Activated naive CD4-positive, alpha-beta T cell treated with anti-CD3 and anti-CD28 coated beads, Interleukin-2, amount 50 U/mL, for 16 hours (primary cell): Measurements from ENCODE around the gene GAS7.

Experiments
- DNase-seq: peaks from one replicate; pipeline ENCODE4 v3.0.0-alpha.2; 2020

The GAS7 gene

GRCh38 chr17:9973669-9974447 is 224.5 kb downstream of the GAS7 start:
- DNase-seq, result no peak

GRCh38 chr17:9971991-9972390 is 226.4 kb downstream of the GAS7 start:
- DNase-seq, result no peak

DNA sequence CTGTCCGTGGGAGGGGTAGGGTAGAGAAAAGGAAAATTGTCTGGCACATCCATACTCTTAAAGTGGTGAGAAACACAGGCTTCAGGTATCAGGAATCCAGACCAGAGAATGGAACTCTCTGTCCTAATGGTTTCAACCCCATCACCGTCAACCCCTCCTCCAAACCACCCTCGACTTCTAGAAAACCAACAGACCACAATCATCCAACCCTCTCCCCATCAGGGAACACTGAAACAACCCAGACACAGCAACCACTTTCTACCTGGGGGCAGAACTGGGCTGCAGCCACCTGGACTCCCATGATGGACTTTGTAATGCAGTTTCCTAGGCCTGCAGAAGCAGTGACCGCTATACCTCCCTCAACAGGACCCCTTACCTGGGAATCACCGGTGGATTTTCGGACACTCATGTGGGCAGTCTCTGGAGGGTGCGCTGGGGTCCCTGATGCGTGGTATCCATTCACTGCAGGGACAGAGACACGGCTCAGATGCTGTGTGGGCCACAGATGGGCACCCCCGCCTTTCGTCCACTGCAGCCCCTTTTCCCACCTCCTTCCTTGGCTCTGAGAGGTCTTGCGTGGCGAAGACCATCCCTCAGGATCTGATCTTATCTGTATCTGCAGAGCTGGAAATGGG is 229.0 kb downstream of the GAS7 start:
- no peak for DNase-seq

GRCh38 chr17:9968881-9969280 is 229.5 kb downstream of the GAS7 start:
- no peak for DNase-seq

DNA sequence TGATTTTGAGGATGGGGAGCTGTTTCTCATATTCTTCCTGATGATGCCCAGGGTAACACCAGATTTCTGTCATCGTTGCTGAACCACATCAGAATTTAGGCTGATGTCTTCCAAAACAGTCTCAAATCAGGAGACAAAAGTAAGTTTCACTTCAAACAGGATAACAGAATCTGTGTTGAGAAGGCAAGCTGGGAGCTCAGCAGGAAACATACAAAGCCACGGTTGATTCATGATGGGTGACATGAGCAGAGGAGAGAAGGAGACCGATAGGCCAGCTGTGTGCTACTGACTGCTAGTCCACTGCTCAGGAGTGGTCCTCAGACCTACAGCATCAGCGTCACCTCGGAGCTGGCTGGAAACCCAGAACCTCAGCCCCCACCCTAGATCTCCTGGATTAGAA is 230.4 kb downstream of the GAS7 start:
- no peak for DNase-seq

GRCh38 chr17:9959377-9959981 is 238.9 kb downstream of the GAS7 start:
- no peak for DNase-seq

DNA sequence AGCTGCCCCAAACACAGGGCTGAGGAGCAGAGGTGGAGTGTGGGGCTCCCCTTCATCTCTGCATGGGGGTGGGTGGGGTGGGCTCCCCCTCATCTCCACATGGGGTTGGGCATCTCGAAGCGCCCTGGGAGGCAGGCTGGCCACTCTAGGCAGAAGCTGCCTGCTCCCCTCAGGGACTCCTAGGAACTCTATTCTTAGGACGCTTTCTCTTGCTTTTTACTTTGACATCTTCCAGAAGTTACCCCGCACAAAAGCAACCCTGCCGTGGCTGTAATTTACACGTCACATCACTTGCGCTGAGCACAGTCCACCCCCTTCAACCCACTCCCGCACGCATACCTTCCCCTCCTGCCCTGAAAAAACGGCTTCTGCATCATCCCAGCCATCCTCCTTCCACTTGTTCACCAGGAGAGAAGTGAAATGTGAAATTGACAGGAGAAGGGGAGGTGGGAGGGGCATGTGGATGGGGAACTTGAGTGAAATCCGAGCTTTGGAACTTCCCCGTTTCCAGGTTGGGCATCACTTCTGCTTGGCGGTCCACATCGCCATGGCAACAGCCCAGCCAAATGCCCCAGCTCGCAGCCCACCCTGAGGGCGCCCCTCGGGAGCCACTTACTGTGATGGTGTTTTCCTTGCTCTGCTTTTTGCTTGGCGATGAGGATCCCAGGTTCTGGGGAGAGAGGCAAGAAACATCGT is 239.7 kb downstream of the GAS7 start:
- DNase-seq, result no peak

DNA sequence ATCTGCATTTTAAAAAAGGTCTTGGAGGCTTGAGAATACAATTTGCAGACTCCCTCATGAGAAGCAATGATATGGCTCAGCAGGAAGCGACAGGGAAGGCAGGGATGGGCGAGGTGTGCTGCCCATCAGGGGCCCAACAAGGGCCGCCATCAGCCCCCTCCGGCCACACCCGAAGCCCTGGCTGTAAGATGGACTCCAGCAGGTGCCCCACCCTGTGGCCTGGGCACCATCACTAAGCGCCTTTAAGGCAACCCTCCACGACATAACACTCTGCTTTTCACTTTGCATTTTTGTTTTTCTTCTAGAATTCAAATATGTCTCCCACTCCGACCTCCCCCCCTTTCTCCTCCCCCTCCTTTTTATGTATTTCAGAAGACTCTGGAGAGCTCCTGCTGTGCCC is 241.2 kb downstream of the GAS7 start:
- no peak for DNase-seq

GRCh38 chr17:9956474-9957131 is 241.8 kb downstream of the GAS7 start:
- DNase-seq, result no peak

GRCh38 chr17:9953492-9953891 is 244.9 kb downstream of the GAS7 start:
- DNase-seq, result no peak

DNA sequence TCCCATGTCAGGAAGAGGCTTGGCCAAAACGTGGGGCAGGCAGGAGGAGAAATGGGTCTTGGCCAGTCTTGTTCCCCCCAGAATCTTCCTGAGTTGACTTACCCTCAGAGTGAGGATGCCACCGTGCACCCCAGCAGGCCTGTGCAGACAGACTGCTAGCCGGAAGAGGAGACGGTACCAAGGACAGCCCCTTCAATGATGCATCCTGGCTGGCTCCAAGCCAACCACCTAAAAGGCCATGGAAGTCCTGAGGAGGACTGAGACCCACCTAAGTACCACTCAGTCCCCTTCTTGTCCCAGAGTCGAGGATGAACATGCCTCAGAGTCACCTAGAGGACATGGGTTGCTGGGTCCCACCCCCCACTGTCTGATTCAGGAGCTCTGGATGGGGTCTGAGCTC is 246.6 kb downstream of the GAS7 start:
- no peak for DNase-seq

DNA sequence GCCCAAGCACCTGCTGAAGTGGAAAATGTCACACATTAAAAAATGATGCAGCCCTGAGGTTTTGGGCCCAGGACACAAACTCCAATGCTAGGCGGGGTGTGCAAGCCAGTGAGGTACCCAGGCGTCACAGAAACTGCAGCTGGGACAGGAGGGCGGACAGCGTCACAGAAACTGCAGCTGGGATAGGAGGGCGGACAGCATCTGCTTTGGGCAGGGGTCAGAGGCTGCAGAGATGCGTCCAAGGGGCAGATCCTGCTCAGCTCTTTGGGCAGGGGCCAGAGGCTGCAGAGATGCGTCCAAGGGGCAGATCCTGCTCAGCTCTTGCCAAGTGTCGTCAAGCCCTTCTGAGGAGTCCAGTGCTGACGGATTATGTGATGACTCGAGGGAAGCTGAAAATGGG is 249.5 kb downstream of the GAS7 start:
- no peak for DNase-seq

DNA sequence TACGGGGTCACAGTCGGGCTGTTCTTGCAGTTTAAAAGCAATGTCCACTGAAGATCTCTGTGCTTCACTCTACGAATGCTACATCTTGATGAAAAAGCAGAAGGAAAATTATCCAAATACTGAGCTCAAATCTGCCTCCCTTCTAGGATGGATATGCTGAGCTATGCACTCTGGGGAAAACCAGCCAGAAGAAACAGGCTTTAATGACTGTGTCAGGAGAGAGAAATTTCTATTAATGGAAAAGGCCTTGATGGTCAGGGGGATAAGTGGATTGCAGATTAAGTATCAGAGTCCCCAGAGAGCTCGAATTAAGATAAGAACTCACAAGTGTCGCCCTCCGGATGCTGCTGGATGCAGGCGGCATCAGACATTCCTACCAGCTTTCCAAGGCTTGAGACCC is 253.7 kb downstream of the GAS7 start:
- no peak for DNase-seq

DNA sequence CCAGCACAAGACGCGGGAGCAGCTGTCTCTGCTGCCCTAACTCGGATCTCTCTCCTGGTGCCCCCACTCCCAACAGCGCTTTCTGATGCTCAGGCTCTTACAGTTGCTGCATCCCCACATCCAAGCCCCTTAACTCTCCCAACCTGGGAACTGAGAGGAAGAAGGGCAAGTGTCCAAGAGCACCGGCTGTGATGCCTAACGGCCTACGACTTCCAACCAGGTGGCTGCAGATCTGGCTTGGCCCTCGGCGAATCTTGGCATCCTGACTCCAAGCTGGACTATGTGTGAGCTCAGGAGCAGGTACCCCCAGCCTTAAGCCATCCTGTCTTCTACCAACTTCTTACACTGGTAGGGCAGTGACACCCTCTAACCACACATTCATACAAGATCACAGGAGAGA is 255.1 kb downstream of the GAS7 start:
- no peak for DNase-seq

- DNase-seq, result no peak
Measured at GRCh38 chr17:9942885-9943284, 255.5 kb downstream of the GAS7 start.

- no peak for DNase-seq
Measured at GRCh38 chr17:9941305-9941704, 257.1 kb downstream of the GAS7 start.

GRCh38 chr17:9940841-9941240 is 257.6 kb downstream of the GAS7 start:
- DNase-seq, result no peak

GRCh38 chr17:9938764-9939163 is 259.6 kb downstream of the GAS7 start:
- DNase-seq, result no peak

- DNase-seq, result no peak
Measured at GRCh38 chr17:9937901-9938300, 260.5 kb downstream of the GAS7 start.

GRCh38 chr17:9937241-9937761 is 261.1 kb downstream of the GAS7 start:
- no peak for DNase-seq

GRCh38 chr17:9936095-9936494 is 262.3 kb downstream of the GAS7 start:
- DNase-seq, result no peak

- DNase-seq, result no peak
Measured at GRCh38 chr17:9935408-9935807, 263.0 kb downstream of the GAS7 start.

- no peak for DNase-seq
Measured at GRCh38 chr17:9934331-9934730, 264.1 kb downstream of the GAS7 start.
